Measurements from ENCODE around the gene TAPT1.

TAPT1 gene

GRCh38 chr4:16131293-16131692 is 95.0 kb downstream of the TAPT1 start:
- no peak for DNase-seq

GRCh38 chr4:16129336-16129735 is 96.9 kb downstream of the TAPT1 start:
- no peak for DNase-seq

- no peak for DNase-seq
Observed at GRCh38 chr4:16126714-16127113, 99.6 kb downstream of the TAPT1 start.

GRCh38 chr4:16125571-16126445 is 100.5 kb downstream of the TAPT1 start:
- DNase-seq: no peak

- DNase-seq: no peak
Observed at GRCh38 chr4:16124232-16124631, 102.0 kb downstream of the TAPT1 start.

- no peak for DNase-seq
Observed at GRCh38 chr4:16123356-16124084, 102.8 kb downstream of the TAPT1 start.

- no peak for DNase-seq
Observed at GRCh38 chr4:16122784-16123183, 103.5 kb downstream of the TAPT1 start.

GRCh38 chr4:16122308-16122711 is 104.0 kb downstream of the TAPT1 start:
- no peak for DNase-seq

GRCh38 chr4:16120720-16121119 is 105.6 kb downstream of the TAPT1 start:
- no peak for DNase-seq

GRCh38 chr4:16119981-16120380 is 106.3 kb downstream of the TAPT1 start:
- no peak for DNase-seq

- no peak for DNase-seq
Observed at GRCh38 chr4:16118090-16118489, 108.2 kb downstream of the TAPT1 start.

- DNase-seq: no peak
Observed at GRCh38 chr4:16117164-16117563, 109.1 kb downstream of the TAPT1 start.

GRCh38 chr4:16116493-16116990 is 109.7 kb downstream of the TAPT1 start:
- DNase-seq: no peak

GRCh38 chr4:16116019-16116418 is 110.3 kb downstream of the TAPT1 start:
- no peak for DNase-seq

GRCh38 chr4:16114546-16114945 is 111.7 kb downstream of the TAPT1 start:
- DNase-seq: no peak

- DNase-seq: no peak
Observed at GRCh38 chr4:16113741-16114140, 112.5 kb downstream of the TAPT1 start.

- no peak for DNase-seq
Observed at GRCh38 chr4:16111533-16111932, 114.7 kb downstream of the TAPT1 start.

- DNase-seq: no peak
Observed at GRCh38 chr4:16110661-16111290, 115.5 kb downstream of the TAPT1 start.

Data from CD4-positive, alpha-beta T cell treated with Interleukin-1 beta for 1 hour (primary cell).